ENCODE measurements around the gene WRAP73.

Gene WRAP73

GRCh38 chr1:3609016-3609768 lies 40.7 kb downstream of the WRAP73 start:
- no peak for DNase-seq

GRCh38 chr1:3608154-3608553 lies 41.7 kb downstream of the WRAP73 start:
- no peak for DNase-seq

GRCh38 chr1:3607703-3608065 lies 42.2 kb downstream of the WRAP73 start:
- DNase-seq = no peak

- DNase-seq = no peak
These were observed 42.9 kb downstream of the WRAP73 start for GRCh38 chr1:3606779-3607702.

- no peak for DNase-seq
These were observed 44.7 kb downstream of the WRAP73 start for GRCh38 chr1:3604997-3605823.

- DNase-seq = no peak
These were observed 45.4 kb downstream of the WRAP73 start for GRCh38 chr1:3604468-3604974.

GRCh38 chr1:3603571-3604467 lies 46.1 kb downstream of the WRAP73 start:
- no peak for DNase-seq

- no peak for DNase-seq
These were observed 46.7 kb downstream of the WRAP73 start for GRCh38 chr1:3603156-3603555.

GRCh38 chr1:3602375-3602774 lies 47.5 kb downstream of the WRAP73 start:
- DNase-seq = no peak

- no peak for DNase-seq
These were observed 48.2 kb downstream of the WRAP73 start for GRCh38 chr1:3601743-3602142.

GRCh38 chr1:3600354-3600753 lies 49.5 kb downstream of the WRAP73 start:
- no peak for DNase-seq

GRCh38 chr1:3599816-3600215 lies 50.1 kb downstream of the WRAP73 start:
- DNase-seq = no peak

- no peak for DNase-seq
These were observed 50.6 kb downstream of the WRAP73 start for GRCh38 chr1:3599286-3599811.

- DNase-seq = no peak
These were observed 51.2 kb downstream of the WRAP73 start for GRCh38 chr1:3598522-3599285.

GRCh38 chr1:3598051-3598491 lies 51.8 kb downstream of the WRAP73 start:
- DNase-seq = no peak

- no peak for DNase-seq
These were observed 52.3 kb downstream of the WRAP73 start for GRCh38 chr1:3597599-3597964.

GRCh38 chr1:3596663-3597598 lies 53.0 kb downstream of the WRAP73 start:
- no peak for DNase-seq

- DNase-seq = no peak
These were observed 54.0 kb downstream of the WRAP73 start for GRCh38 chr1:3595949-3596348.

GRCh38 chr1:3594706-3595377 lies 55.1 kb downstream of the WRAP73 start:
- no peak for DNase-seq
